Activated CD4-positive, CD25-positive, alpha-beta regulatory T cell (primary cell): ENCODE results near the gene ATP1B2.
"Not testable (repeated sequence)": the region's sequence is repeated elsewhere in the genome, so short reads cannot be mapped to it uniquely, and the experiment has no call there.

Source experiments
- DNase-seq, 4 experiments: peaks; one replicate each; lab custom pipeline; 2025; lab: John Stamatoyannopoulos, UW

The ATP1B2 gene

GRCh38 chr17:7634384-7634783, 16.3 kb upstream of the ATP1B2 start:
- no peak for DNase-seq

- DNase-seq: no peak
Observed at GRCh38 chr17:7636163-7636562, 14.6 kb upstream of the ATP1B2 start.

- no peak for DNase-seq
Observed at GRCh38 chr17:7640783-7641182, 9.9 kb upstream of the ATP1B2 start.

- DNase-seq: not testable (repeated sequence)
Observed at GRCh38 chr17:7641635-7642034, 9.1 kb upstream of the ATP1B2 start.

GRCh38 chr17:7644775-7645174, 6.0 kb upstream of the ATP1B2 start:
- DNase-seq: no peak

GRCh38 chr17:7646457-7646856, 4.3 kb upstream of the ATP1B2 start:
- DNase-seq: no peak

- no peak for DNase-seq
Observed at GRCh38 chr17:7647018-7647417, 3.7 kb upstream of the ATP1B2 start.

GRCh38 chr17:7651097-7651664, 455 bp downstream of the ATP1B2 start:
- DNase-seq: no peak

- no peak for DNase-seq
Observed at GRCh38 chr17:7651665-7652387, 1.1 kb downstream of the ATP1B2 start.

- no peak for DNase-seq
Observed at GRCh38 chr17:7652388-7653356, 1.9 kb downstream of the ATP1B2 start.

GRCh38 chr17:7654832-7655540, 4.3 kb downstream of the ATP1B2 start:
- DNase-seq: no peak

- DNase-seq: no peak
Observed at GRCh38 chr17:7655541-7655840, 4.8 kb downstream of the ATP1B2 start.

GRCh38 chr17:7656958-7657609, 6.4 kb downstream of the ATP1B2 start:
- DNase-seq: no peak

GRCh38 chr17:7667656-7668406, 17.1 kb downstream of the ATP1B2 start:
- DNase-seq: no peak

GRCh38 chr17:7668482-7668881, 17.8 kb downstream of the ATP1B2 start:
- DNase-seq: no peak

GRCh38 chr17:7673239-7673638, 22.5 kb downstream of the ATP1B2 start:
- no peak for DNase-seq

- no peak for DNase-seq
Observed at GRCh38 chr17:7674934-7675333, 24.2 kb downstream of the ATP1B2 start.

GRCh38 chr17:7676533-7676932, 25.8 kb downstream of the ATP1B2 start:
- no peak for DNase-seq

GRCh38 chr17:7677388-7678067, 26.8 kb downstream of the ATP1B2 start:
- DNase-seq: no peak

GRCh38 chr17:7684851-7685532, 34.3 kb downstream of the ATP1B2 start:
- no peak for DNase-seq
